IPS-11a (cell line): ENCODE data around the gene MOV10L1.
A peak's percentile ranks its signal among the peaks of the same experiment; 100 is the strongest.

ENCODE experiments used
- H3K4me3 ChIP-seq: one replicate; pipeline ENCODE4 v1.5.1; 2013; ENCODE audit warnings: low read depth, low read length, control low read depth

The MOV10L1 gene

GRCh38 chr22:50184902-50185374 is 95.1 kb downstream of the MOV10L1 start:
- H3K4me3 ChIP-seq, result no peak overlapping the region

GRCh38 chr22:50185375-50186087 is 95.7 kb downstream of the MOV10L1 start, which contains the start of gene TRABD:
TSS of gene TRABD (plus strand) at chr22:50185913. CDS start at chr22:50193061, 7,148 bp downstream.
- peak within 1 kb of the TSS; percentile 54 for H3K4me3 ChIP-seq

GRCh38 chr22:50186181-50186714 is 96.4 kb downstream of the MOV10L1 start:
- H3K4me3 ChIP-seq, result peak overlapping the region; percentile 54

- H3K4me3 ChIP-seq, result peak overlapping the region; percentile 54
Observed at GRCh38 chr22:50186761-50187523, 97.1 kb downstream of the MOV10L1 start.

- no peak overlapping the region for H3K4me3 ChIP-seq
Observed at GRCh38 chr22:50188356-50188755, 98.5 kb downstream of the MOV10L1 start.

GRCh38 chr22:50189184-50189848 is 99.5 kb downstream of the MOV10L1 start:
- H3K4me3 ChIP-seq, result no peak overlapping the region

- no peak overlapping the region for H3K4me3 ChIP-seq
Observed at GRCh38 chr22:50189849-50190181, 100.0 kb downstream of the MOV10L1 start.

GRCh38 chr22:50190182-50190940 is 100.6 kb downstream of the MOV10L1 start:
- H3K4me3 ChIP-seq, result peak overlapping the region; percentile 24

- no peak overlapping the region for H3K4me3 ChIP-seq
Observed at GRCh38 chr22:50190941-50191741, 101.3 kb downstream of the MOV10L1 start.

- no peak overlapping the region for H3K4me3 ChIP-seq
Observed at GRCh38 chr22:50192436-50193204, 102.8 kb downstream of the MOV10L1 start.

- H3K4me3 ChIP-seq, result no peak overlapping the region
Observed at GRCh38 chr22:50193621-50194020, 103.8 kb downstream of the MOV10L1 start.

GRCh38 chr22:50194037-50194805 is 104.4 kb downstream of the MOV10L1 start:
- no peak overlapping the region for H3K4me3 ChIP-seq

GRCh38 chr22:50196256-50196655 is 106.5 kb downstream of the MOV10L1 start:
- no peak overlapping the region for H3K4me3 ChIP-seq

- H3K4me3 ChIP-seq, result no peak overlapping the region
Observed at GRCh38 chr22:50197000-50197800, 107.4 kb downstream of the MOV10L1 start.

GRCh38 chr22:50197856-50198623 is 108.2 kb downstream of the MOV10L1 start:
- no peak overlapping the region for H3K4me3 ChIP-seq

- no peak overlapping the region for H3K4me3 ChIP-seq
Observed at GRCh38 chr22:50198624-50199017, 108.8 kb downstream of the MOV10L1 start.

- H3K4me3 ChIP-seq, result no peak overlapping the region
Observed at GRCh38 chr22:50199251-50199721, 109.5 kb downstream of the MOV10L1 start.
